Measurements from ENCODE around the gene BMF. TPM values are rescaled to one million over a fixed set of nuclear protein-coding genes. Genes with fewer than 3 reads are reported as not detected.

BMF gene
- total RNA-seq, 2 experiments from 2014 or later: 7.7 to 8.4 TPM

- POLR2A ChIA-PET: interaction anchor here (0.6 to 3.8 kb wide), 4 partner anchors 9 to 58 kb away, joined by 4 to 23 read pairs (median 6); no protein-coding TSS in a partner anchor
These were observed 3.0 kb downstream of the BMF start for GRCh38 chr15:40105517-40106202.

GRCh38 chr15:40104865-40105516 is 3.7 kb downstream of the BMF start:
- POLR2A ChIA-PET: interaction anchor here (0.6 to 1.2 kb wide), 2 partner anchors 10 to 44 kb away, joined by 4 to 9 read pairs; no protein-coding TSS in a partner anchor
- CTCF ChIA-PET: interaction anchor here (0.6 to 7.6 kb wide), 23 partner anchors 10 to 171 kb away, joined by 3 to 89 read pairs (median 4); partner anchors contain the start of genes BUB1B and SRP14

More at GRCh38 chr15:40105517-40106202, 3.0 kb downstream of the BMF start:
- CTCF ChIA-PET: interaction anchor here (0.6 to 7.6 kb wide), 23 partner anchors 8 to 170 kb away, joined by 3 to 89 read pairs (median 4); partner anchors contain the start of gene SRP14

- CTCF ChIA-PET: interaction anchor here (0.6 to 7.6 kb wide), 20 partner anchors 9 to 172 kb away, joined by 3 to 89 read pairs (median 4); partner anchors contain the start of genes BUB1B and SRP14
- POLR2A ChIA-PET: interaction anchor here (1.2 kb wide), 1 partner anchor 44 kb away, joined by 4 read pairs; no protein-coding TSS in a partner anchor
These were observed 4.3 kb downstream of the BMF start for GRCh38 chr15:40104296-40104864.

- ChIA-PET POLR2A (interaction anchor here (0.6 kb wide), 1 partner anchor 49 kb away, joined by 3 read pairs; no protein-coding TSS in a partner anchor), CTCF (interaction anchor here (0.7 to 7.6 kb wide), 14 partner anchors 9 to 172 kb away, joined by 3 to 89 read pairs (median 4); partner anchors contain the start of gene BUB1B)
These were observed 4.8 kb downstream of the BMF start for GRCh38 chr15:40103864-40104271.

GRCh38 chr15:40102897-40103858 is 5.5 kb downstream of the BMF start:
- CTCF ChIA-PET: interaction anchor here (1.0 to 7.6 kb wide), 9 partner anchors 10 to 59 kb away, joined by 3 to 89 read pairs (median 9); no protein-coding TSS in a partner anchor
- POLR2A ChIA-PET: interaction anchor here (0.6 kb wide), 2 partner anchors 49 to 63 kb away, joined by 3 read pairs; no protein-coding TSS in a partner anchor

GRCh38 chr15:40100947-40101905 is 7.5 kb downstream of the BMF start:
- CTCF ChIA-PET: interaction anchor here (0.6 to 2.7 kb wide), 7 partner anchors 14 to 61 kb away, joined by 3 to 9 read pairs (median 3); no protein-coding TSS in a partner anchor
- POLR2A ChIA-PET: interaction anchor here (0.5 kb wide), 1 partner anchor 48 kb away, joined by 3 read pairs; no protein-coding TSS in a partner anchor

GRCh38 chr15:40100123-40100946 is 8.3 kb downstream of the BMF start:
- ChIA-PET POLR2A (interaction anchor here (1.2 to 1.8 kb wide), 2 partner anchors 54 to 57 kb away, joined by 3 to 9 read pairs; no protein-coding TSS in a partner anchor), CTCF (interaction anchor here (0.7 to 2.7 kb wide), 5 partner anchors 9 to 1676 kb away, joined by 3 to 9 read pairs (median 6); partner anchors contain the start of gene BMF)

- ChIA-PET CTCF (interaction anchor here (0.6 to 4.0 kb wide), 10 partner anchors 8 to 176 kb away, joined by 3 to 12 read pairs (median 6); partner anchors contain the start of gene BMF), POLR2A (interaction anchor here (0.6 to 1.8 kb wide), 7 partner anchors 9 to 59 kb away, joined by 3 to 9 read pairs (median 3); partner anchors contain the start of gene BMF)
These were observed 10.0 kb downstream of the BMF start for GRCh38 chr15:40098489-40099261.

- POLR2A ChIA-PET: interaction anchor here (0.8 to 1.8 kb wide), 5 partner anchors 10 to 59 kb away, joined by 3 to 9 read pairs (median 3); no protein-coding TSS in a partner anchor
- CTCF ChIA-PET: interaction anchor here (0.9 to 4.0 kb wide), 8 partner anchors 8 to 177 kb away, joined by 3 to 12 read pairs (median 6); partner anchors contain the start of gene BMF
These were observed 10.7 kb downstream of the BMF start for GRCh38 chr15:40097968-40098476.

GRCh38 chr15:40097096-40097967 is 11.3 kb downstream of the BMF start:
- CTCF ChIA-PET: interaction anchor here (1.9 to 4.0 kb wide), 4 partner anchors 9 to 37 kb away, joined by 5 to 12 read pairs (median 7); partner anchors contain the start of gene BMF
- POLR2A ChIA-PET: interaction anchor here (0.6 to 1.3 kb wide), 3 partner anchors 10 to 69 kb away, joined by 3 read pairs; no protein-coding TSS in a partner anchor

GRCh38 chr15:40096094-40096891 is 12.4 kb downstream of the BMF start:
- POLR2A ChIA-PET: interaction anchor here (0.6 kb wide), 5 partner anchors 10 to 135 kb away, joined by 3 to 5 read pairs (median 5); partner anchors contain the start of gene BMF
- CTCF ChIA-PET: interaction anchor here (1.4 to 4.0 kb wide), 3 partner anchors 8 to 49 kb away, joined by 3 to 13 read pairs (median 12); no protein-coding TSS in a partner anchor

- ChIA-PET CTCF (interaction anchor here (1.4 to 4.0 kb wide), 3 partner anchors 9 to 48 kb away, joined by 3 to 13 read pairs (median 12); no protein-coding TSS in a partner anchor), POLR2A (interaction anchor here (0.6 kb wide), 1 partner anchor 13 kb away, joined by 5 read pairs; the partner anchor contains the start of gene BMF)
These were observed 13.1 kb downstream of the BMF start for GRCh38 chr15:40095371-40096093.

Measured in activated CD8-positive, alpha-beta memory T cell treated with anti-CD3 and anti-CD28 coated beads for 36 hours (primary cell).